IPS-NIHi11 (cell line): Measurements from ENCODE around the gene NSMCE1.

Experiments
- DNase-seq: peaks from one replicate; pipeline ENCODE4 v3.0.0; 2012; ENCODE audit warnings: mixed read lengths, low spot score

The NSMCE1 gene, protein sequence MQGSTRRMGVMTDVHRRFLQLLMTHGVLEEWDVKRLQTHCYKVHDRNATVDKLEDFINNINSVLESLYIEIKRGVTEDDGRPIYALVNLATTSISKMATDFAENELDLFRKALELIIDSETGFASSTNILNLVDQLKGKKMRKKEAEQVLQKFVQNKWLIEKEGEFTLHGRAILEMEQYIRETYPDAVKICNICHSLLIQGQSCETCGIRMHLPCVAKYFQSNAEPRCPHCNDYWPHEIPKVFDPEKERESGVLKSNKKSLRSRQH

DNA sequence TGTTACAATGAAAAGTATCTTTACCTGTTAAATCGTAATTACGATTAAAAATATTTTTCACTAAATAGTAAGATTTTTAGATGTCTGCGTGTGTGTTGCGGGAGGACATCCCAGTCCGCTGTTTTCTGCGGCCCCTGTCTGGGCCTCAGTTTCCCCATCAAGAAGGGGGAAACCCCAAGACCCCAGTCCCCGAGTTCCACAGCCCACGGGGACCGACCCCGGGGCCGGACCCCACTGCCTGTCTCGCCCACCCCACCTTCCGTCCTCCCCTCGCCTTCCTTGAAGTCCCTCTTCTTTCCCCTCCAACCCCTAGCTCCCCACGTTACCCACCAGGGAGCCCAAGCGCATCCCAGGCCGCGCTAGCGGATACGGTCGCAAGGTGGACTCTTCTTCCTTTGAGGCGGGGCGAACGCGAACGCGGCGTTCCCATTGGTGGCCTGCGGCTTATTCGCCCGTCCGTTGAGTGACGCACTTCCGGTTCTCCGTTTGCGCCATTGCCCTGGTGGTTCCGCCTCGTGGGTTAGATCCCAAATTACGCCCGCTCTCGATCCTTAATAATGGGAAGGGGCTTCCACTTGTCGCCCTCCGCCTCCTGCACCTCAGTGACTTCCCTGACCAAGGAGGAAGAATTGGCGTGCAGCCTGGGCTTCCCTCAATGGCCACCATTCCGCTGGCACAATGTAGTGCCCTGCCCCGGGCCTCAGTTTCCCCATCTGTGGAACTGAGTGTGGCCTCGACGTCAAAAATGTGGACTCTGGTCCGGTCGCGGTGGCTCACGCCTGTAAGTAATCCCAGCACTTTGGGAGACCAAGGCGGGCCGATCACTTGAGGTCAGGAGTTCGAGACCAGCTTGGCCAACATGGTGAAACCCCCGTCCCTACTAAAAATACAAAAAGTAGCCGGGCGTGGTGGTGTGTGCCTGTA is at the start of gene NSMCE1:
Gene NSMCE1, minus strand, starts transcription at position 397 of the 924 bp plus-strand sequence. CDS start 11,202 bp downstream, outside the sequence.
- DNase-seq = peak; percentile 98

DNA sequence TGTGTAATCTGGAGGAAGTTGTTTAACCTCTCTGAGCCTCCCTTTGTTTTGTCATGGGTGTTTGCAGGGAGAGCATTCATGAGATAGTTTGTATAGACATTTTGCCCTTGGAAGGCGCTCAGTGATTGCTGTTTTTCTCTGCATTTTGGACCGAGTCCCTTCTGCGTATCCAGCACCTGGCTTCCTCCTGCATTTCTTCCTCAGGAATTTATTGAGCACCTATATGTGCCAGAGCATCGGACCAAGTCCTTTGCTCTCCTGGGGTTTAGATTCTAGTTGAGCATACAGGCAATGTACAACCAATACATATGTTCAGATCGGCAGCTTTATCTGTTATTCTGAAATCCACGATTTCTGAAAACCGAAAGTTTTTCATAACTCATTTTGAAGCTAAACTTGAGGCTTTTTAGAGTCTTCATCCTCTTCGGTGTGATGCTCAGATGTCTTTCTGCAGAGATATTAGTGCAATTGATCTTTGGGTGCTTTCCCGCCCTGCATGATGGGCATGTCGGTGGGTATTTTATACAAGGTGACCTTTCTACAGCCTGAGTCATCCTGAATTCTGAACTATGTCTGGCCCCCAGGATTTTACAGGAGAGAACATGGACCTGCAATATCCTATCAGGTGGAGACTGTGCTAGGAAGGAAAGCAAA is 49.3 kb upstream of the NSMCE1 start:
- DNase-seq = no peak

DNA sequence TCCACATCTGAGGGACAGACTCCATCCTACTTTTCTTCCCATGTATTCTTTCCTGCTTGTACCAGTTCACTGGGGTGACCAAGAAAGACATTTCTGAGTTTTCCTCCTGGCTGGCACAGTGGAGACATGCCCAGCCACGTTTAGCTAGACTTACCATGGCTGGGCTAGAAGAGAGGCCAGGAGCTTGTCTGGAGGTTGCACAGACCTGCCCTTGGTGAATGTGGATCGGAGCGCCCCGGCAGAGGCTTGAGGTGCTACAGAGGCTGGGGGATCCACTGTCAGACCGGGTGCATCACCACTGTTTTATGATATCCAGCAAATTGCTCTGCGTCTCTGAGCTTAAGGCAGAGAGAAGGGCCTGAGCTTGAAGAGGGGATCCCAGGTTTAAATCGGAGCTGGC is 48.7 kb upstream of the NSMCE1 start:
- no peak for DNase-seq

DNA sequence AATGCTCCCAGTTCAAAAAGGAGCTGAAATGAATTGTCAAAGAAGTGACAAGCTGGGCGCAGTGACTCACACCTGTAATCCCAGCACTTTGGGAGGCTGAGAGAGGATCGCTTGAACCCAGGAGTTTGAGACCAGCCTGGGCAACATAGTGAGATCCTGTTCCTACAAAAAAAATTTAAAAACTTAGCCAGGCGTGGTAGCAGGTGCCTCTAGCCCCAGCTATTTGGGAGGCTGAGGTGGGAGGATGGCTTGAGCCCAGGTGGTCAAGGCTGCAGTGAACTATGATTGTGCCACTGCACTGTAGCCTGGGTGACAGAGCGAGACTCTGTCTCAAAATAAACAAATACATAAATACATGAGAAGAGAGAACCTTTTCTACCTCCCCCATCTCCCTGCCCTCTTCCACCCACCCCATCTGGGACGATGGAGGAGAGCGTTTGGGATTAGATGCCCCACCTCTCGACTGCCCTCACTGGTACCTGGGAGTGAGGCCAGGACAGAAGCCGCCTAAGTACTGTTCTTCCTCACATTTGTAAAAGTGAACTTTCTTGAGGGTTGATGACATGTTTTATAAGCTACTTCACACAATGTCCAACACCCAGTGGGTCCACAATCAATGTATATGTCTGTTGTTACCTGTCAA is 47.6 kb upstream of the NSMCE1 start:
- DNase-seq = no peak

DNA sequence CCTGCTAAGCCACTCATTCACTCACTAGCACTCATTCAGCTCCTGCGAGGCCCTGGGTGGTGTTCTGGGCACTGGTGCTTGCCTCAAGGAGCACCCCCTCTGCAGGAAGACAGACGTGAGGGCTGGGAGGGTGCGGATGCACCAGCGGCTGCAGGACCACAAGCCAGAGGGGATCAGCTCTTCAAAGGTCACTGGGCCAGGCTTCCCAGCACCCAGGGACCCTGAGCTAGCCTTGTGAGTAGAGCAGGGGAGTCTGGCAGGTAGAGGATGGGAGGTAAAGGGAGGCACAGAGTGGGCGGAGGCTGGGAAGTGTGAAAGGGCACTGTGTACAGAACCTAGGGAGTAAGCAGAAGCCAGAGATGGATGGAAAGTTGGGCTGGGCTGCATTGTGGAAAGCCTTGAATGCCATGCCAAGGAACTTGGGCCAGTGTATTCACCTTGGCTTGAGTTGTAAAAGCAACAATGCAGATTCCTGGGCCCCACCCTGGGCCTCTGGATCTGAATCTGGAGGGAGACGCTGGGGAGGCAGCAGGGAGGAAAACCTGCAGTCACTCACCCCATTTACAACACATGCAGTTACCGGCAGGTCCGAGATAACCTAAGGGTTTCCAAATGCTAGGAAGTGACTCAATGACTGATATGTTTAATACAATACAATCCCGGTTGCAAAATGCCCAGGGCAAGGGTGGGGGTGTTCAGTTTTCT is 46.9 kb upstream of the NSMCE1 start:
- no peak for DNase-seq

- DNase-seq = no peak
Observed at GRCh38 chr16:27314986-27315332, 46.4 kb upstream of the NSMCE1 start.

- peak; percentile 56 for DNase-seq
Observed at GRCh38 chr16:27314161-27314723, 45.7 kb upstream of the NSMCE1 start.

GRCh38 chr16:27313422-27314160 is 45.0 kb upstream of the NSMCE1 start, which contains the start of gene IL4R:
Gene IL4R (plus strand): TSS chr16:27313974. CDS start chr16:27340204, 26,230 bp downstream.
- peak; percentile 81 for DNase-seq

GRCh38 chr16:27312580-27313421 is 44.2 kb upstream of the NSMCE1 start:
- DNase-seq = no peak

DNA sequence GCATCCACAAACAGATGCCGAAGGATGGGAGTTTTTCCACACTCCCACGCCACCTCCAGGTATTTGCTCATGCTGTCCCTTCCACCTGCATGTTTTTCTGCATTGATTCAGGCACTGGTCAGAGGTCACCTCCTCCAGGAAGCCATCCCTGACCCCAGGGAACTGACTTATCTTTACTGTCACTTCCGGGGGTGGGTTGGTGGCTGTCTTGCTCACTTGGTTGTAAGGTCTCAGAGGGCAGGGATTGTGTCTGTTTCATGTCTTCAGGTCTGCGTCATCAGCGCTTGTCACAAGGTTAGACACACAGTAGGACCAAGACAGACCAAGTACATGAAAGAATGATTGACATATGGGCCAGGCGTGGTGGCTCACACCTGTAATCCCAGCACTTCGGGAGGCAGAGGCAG is 43.3 kb upstream of the NSMCE1 start:
- no peak for DNase-seq

DNA sequence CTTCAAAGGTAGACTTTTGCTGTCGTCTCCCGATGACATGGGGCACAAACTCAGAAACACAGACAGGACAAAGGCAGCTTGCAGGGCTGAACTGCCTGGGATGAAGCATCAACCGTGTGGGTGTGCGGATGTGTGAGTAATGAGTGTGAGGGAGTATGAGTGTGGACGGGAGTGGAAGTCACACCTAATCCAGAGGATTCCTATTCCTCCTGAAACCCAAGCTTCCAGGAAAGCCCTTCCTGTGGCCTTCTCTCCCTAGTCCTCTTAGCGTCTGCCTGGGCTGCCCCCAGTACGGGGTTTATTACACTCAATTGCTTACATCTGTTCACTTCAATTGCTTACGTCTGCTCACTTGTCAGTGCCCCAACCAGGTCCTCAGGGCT is 42.9 kb upstream of the NSMCE1 start:
- no peak for DNase-seq

DNA sequence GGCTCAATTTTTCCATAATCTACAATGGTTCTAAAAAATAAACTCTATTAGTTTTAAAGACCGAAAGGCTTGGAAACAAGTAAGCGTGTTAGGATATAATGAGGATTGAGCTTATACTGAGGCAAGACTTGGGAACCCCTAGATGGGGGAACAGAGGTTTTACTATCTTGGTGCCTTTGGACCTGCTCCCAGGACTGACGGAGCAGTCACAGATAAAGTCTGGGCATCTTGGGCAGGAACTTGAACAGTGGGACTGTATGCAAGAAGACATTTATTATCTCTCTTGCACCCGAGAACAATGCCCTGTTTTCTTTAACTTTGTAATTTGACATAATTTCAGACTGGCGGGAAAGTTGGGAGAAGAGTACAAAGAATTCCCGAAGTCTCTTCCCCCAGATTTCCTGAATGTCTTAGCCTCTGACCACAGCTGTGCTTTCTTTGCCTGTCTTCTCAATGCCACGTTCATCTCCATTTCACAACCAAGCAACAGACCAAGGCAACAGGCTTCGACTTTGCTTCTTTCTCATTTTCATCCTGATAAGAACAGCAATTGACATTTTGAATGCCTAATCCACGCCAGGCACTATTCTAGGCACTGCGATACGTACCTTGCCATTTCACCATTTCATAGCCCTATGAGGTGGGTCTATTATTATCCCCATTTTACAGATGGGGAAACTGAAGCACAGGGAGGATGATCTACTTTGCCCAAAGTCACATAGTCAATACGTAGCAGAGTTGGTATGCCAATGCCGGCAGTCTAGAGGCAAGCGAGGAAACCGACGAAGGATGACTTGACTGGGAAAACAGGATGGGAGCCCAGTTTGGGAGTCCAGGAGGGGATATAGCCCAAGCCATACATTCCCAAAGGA is 42.2 kb upstream of the NSMCE1 start:
- no peak for DNase-seq

- no peak for DNase-seq
Observed at GRCh38 chr16:27308792-27309191, 40.2 kb upstream of the NSMCE1 start.

GRCh38 chr16:27305839-27306442 is 37.4 kb upstream of the NSMCE1 start:
- DNase-seq = no peak

DNA sequence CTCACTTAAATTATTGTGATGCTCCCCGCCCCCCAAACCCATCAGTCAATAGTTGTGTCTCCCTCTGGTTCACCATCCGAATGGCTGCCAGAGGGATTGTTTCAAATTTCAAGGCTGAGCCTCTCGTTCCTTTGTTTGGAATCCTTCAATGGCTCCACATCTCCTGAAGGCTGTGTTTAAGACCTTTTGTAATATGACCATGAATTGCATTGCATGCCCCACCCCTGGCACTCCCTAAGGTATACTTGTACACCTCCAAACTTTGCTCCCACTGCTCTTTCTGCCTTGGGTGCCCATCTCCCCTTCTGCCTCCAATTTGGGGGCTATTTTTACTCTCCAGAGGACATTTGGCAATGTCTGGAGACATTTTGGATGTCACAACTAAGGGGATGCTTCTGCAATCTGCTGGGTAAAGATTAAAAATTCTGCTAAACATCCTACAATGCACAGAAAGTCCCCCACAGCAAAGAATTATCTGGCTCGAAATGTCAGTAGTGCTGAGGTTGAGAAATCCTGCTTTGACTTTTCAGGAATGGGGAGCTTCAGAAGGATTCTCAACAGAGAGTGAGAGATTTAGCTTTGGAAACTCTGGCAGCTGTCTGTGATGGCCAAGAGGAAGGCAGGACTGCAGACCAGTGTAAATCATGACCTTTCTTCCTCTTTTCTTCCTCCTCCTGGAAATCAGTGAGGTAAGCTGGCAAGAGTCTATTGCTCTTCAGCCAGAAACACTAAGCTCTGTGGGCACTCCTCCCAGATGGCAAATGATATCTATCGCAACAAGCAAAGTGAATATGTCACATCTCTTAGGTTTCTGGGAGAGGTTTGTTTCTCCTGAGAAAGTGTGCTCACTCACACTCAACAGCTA is 36.5 kb upstream of the NSMCE1 start:
- no peak for DNase-seq

DNA sequence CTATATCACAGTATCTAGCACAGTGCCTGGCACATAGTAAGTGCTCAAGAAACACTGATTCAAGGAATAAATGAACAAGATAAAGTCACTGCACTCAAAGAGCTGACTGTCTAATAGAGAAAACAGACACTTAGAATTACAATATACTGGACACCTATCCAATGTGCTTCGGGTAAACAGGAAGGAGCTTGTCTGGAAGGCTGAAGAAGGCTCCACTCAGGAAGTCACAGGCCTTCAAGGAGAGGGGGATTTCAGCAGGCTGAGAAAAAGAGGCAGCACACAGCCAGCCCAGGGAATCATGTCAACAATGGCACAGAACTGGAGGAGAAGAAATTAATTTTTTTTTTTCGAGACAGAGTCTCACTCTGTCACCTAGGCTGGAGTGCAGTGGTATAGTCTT is 35.5 kb upstream of the NSMCE1 start:
- DNase-seq = no peak
